Sigmoid colon (tissue), 4 donors: Measurements from ENCODE around the gene ZNF174.

ENCODE experiments used
- CTCF ChIP-seq, 4 experiments: fragments of 450-650 bp in 3 of 4; fragments of 200-600 bp in 1 of 4; IDR thresholded peaks; one replicate each; pipeline ENCODE4 v1.5.1; 2016 to 2019; ENCODE audit warnings: antibody characterized with exemption in 4 of 4, mild to moderate bottlenecking in 3 of 4, moderate library complexity in 2 of 4
- POLR2A ChIP-seq, 2 donors: fragments of 450-650 bp; IDR thresholded peaks; one replicate each; pipeline ENCODE4 v1.6.1; 2016; ENCODE audit warnings: antibody characterized with exemption in 2 of 2, mild to moderate bottlenecking in 2 of 2, moderate library complexity in 2 of 2
- POLR2AphosphoS5 ChIP-seq, 4 donors: sonication (generic); formaldehyde crosslinking; IDR thresholded peaks; one replicate each; pipeline ENCODE4 v1.6.1; 2017; ENCODE audit warnings: antibody characterized with exemption in 4 of 4

DNA sequence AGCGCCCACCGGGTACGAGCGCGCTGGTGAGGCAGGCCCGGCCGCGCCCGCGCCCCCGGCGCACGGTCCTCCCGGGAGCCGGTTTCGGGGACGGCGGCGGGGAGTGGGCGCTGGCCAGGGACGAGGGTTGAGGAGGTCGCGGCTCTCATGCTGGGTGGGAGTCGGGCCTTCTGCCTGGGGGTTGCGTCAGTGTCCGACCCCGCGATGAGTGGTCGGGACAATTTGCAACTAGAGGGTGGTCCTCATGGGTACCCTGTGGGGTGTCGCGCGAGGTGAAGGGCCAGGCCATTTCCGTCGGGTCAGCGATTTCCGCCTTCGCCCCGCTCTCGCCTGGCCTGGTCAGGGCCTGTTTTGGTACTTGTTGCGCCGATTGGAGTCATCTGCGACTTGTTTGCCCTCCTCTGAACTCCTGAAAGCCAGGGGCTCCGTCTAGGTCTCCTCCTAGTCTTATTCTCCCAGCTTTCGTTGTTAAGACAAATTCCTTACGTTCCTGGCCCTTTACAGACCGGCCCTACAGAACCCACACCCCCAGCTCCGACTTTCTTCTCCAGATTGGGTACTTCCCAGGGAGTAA is 57.4 kb downstream of the ZNF174 start:
- TF ChIP-seq CTCF (IDR thresholded peaks at IDR 0.05) (no peak), POLR2AphosphoS5 (IDR thresholded peaks at IDR 0.05) (no peak), POLR2A (IDR thresholded peaks at IDR 0.05) (no peak)
